SJCRH30 (cell line): Measurements from ENCODE around the gene FGFR1OP2. TPM values are rescaled to one million over a fixed set of nuclear protein-coding genes. Genes with fewer than 3 reads are reported as not detected.

Experiments used
- DNase-seq, 2 experiments: peaks; one replicate each; pipeline ENCODE4 v3.0.0-alpha.2; 2015 to 2020
- H3K27ac ChIP-seq: fragments of 250-450 bp; sonication (Bioruptor Pico); 2 replicates; pipeline ENCODE4 v1.5.1; 2020; ENCODE audit warnings: mild to moderate bottlenecking, moderate library complexity
- H3K27me3 ChIP-seq: fragments of 250-450 bp; sonication (Bioruptor Pico); 2 replicates; pipeline ENCODE4 v1.5.1; 2020; ENCODE audit warnings: mild to moderate bottlenecking, moderate library complexity
- H3K36me3 ChIP-seq: fragments of 250-450 bp; sonication (Bioruptor Pico); 2 replicates; pipeline ENCODE4 v1.5.1; 2020; ENCODE audit warnings: mild to moderate bottlenecking, moderate library complexity
- H3K4me1 ChIP-seq: fragments of 250-450 bp; sonication (Bioruptor Pico); 2 replicates; pipeline ENCODE4 v1.5.1; 2020; ENCODE audit warnings: mild to moderate bottlenecking, moderate library complexity
- H3K4me3 ChIP-seq: fragments of 250-450 bp; sonication (Bioruptor Pico); 2 replicates; pipeline ENCODE4 v1.5.1; 2020; ENCODE audit warnings: mild to moderate bottlenecking, moderate library complexity
- H3K9me3 ChIP-seq: fragments of 250-450 bp; sonication (Bioruptor Pico); replicated peaks from 2 replicates; pipeline ENCODE4 v1.5.1; 2020; ENCODE audit warnings: mild to moderate bottlenecking, moderate library complexity
- total RNA-seq: library from RNA; depleted of rRNA; stranded (reverse); fragments of >200 nt; shearing (Covaris generic); gene quantifications from 2 replicates; pipeline ENCODE4 v1.2.3, GENCODE V29; 2014

The FGFR1OP2 gene
- total RNA-seq, 1 experiment from 2014 or later: 56.3 TPM

DNA sequence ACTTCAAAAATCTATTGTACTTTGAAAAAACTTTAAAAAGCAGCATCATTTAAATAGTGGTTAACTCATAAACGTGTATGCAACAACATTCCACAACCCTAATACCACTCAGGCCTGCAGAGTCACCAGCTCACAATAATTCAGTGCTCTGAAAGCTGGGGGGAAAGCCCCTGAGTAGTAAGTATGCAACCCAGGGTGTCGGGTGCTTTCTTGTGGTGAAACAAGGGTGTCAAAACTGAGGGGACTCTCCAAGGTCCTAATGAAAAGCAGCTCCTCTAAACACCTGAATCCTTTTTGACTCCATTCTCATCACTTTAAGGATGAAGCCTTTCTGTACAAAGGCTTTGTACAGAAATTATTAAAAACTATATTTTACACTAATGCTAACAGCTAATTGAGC, 33.7 kb downstream of the FGFR1OP2 start:
- Histone ChIP-seq H3K27ac (no peak overlapping the region), H3K4me1 (no peaks in the 10 kb centered on the region), H3K36me3 (peaks cover 6% of the 10 kb centered on the region), H3K9me3 (no peaks in the 10 kb centered on the region), H3K27me3 (no peaks in the 10 kb centered on the region), H3K4me3 (no peak overlapping the region)
- DNase-seq: no peak

- H3K27ac ChIP-seq: no peak overlapping the region
- no peaks in the 10 kb centered on the region for H3K4me1 ChIP-seq
- H3K4me3 ChIP-seq: no peak overlapping the region
- H3K27me3 ChIP-seq: no peaks in the 10 kb centered on the region
- no peaks in the 10 kb centered on the region for H3K9me3 ChIP-seq
- no peak for DNase-seq
- H3K36me3 ChIP-seq: no peaks in the 10 kb centered on the region; the same call in 1 of the 2 replicates
Observed at GRCh38 chr12:26976687-26977086, 38.4 kb downstream of the FGFR1OP2 start.

DNA sequence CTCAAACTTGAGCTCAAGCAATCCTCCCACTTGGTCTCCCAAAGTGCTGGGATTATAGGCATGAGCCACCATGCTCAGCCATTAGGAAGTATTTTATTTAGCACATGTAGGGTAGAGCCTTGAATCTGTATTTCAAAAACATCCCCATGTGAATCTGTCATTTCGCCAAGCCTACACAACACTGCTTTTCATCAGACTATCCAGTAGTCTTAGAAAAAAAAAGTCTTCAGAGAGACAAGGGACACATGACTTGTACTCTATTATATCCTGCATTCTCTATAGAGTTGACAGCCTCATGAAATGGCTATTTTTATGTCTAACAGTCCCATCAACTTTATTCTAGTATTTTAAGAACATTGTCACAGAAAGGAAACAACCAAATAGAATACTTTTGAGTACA, 40.5 kb downstream of the FGFR1OP2 start:
- no peak overlapping the region for H3K27ac ChIP-seq
- no peak for DNase-seq
- H3K27me3 ChIP-seq: no peaks in the 10 kb centered on the region
- H3K4me3 ChIP-seq: no peak overlapping the region
- no peaks in the 10 kb centered on the region for H3K9me3 ChIP-seq
- H3K36me3 ChIP-seq: no peaks in the 10 kb centered on the region; the same call in 1 of the 2 replicates
- H3K4me1 ChIP-seq: no peaks in the 10 kb centered on the region

DNA sequence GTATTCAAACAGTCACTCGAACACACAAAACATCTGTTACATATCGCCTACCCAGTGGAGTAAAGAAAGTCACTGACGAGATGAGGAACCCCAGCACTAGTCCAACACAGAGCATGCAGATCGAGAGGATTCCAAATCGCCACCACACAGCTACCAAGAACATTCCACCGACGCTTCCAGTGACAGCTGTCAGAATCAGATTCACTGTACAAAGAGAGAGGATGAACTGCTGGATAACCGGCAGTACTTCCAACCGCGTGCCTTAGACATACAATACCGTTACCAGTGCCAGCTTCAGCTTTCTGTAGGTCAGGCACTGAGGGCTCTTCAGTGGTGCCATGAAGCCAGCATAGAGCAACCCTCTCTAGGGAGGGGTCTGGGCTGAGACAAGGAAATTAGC, 41.5 kb downstream of the FGFR1OP2 start:
- H3K27ac ChIP-seq: no peak overlapping the region
- no peaks in the 10 kb centered on the region for H3K4me1 ChIP-seq
- H3K9me3 ChIP-seq: no peaks in the 10 kb centered on the region
- DNase-seq: no peak
- H3K36me3 ChIP-seq: no peaks in the 10 kb centered on the region; the same call in 1 of the 2 replicates
- H3K27me3 ChIP-seq: no peaks in the 10 kb centered on the region
- H3K4me3 ChIP-seq: no peak overlapping the region

- no peaks in the 10 kb centered on the region for H3K9me3 ChIP-seq
- H3K4me1 ChIP-seq: no peaks in the 10 kb centered on the region
- H3K4me3 ChIP-seq: no peak overlapping the region
- DNase-seq: no peak
- H3K27ac ChIP-seq: no peak overlapping the region
- no peaks in the 10 kb centered on the region for H3K27me3 ChIP-seq
- H3K36me3 ChIP-seq: no peaks in the 10 kb centered on the region; the same call in 1 of the 2 replicates
Observed at GRCh38 chr12:26982866-26983265, 44.6 kb downstream of the FGFR1OP2 start.

- DNase-seq: no peak
- Histone ChIP-seq H3K4me3 (no peak overlapping the region), H3K36me3 (no peaks in the 10 kb centered on the region), H3K27ac (no peak overlapping the region), H3K9me3 (no peaks in the 10 kb centered on the region), H3K27me3 (no peaks in the 10 kb centered on the region), H3K4me1 (no peaks in the 10 kb centered on the region)
Observed at GRCh38 chr12:26987634-26988424, 49.6 kb downstream of the FGFR1OP2 start.

DNA sequence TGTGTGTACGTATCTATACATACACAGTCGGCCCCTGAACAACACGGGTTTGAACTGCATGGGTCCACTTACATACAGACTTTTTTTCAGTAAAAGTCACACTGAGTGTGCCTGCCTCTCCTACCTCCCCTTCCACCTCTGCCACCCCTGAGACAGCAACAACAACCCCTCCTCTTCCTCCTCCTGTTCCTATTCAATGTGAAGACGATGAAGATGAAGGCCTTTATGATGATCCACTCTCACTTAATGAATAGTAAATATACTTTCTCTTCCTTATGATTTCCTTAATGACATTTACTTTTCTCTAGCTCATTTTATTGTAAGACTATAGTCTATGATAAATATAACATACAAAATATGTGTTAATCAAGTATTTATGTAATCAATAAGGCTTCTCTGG, 50.4 kb downstream of the FGFR1OP2 start:
- Histone ChIP-seq H3K4me1 (no peaks in the 10 kb centered on the region), H3K27me3 (no peaks in the 10 kb centered on the region), H3K9me3 (no peaks in the 10 kb centered on the region), H3K4me3 (no peak overlapping the region), H3K27ac (no peak overlapping the region), H3K36me3 (no peaks in the 10 kb centered on the region)
- DNase-seq: no peak

GRCh38 chr12:26989873-26990272, 51.6 kb downstream of the FGFR1OP2 start:
- DNase-seq: no peak
- Histone ChIP-seq H3K4me3 (no peak overlapping the region), H3K36me3 (no peaks in the 10 kb centered on the region), H3K4me1 (no peaks in the 10 kb centered on the region), H3K9me3 (no peaks in the 10 kb centered on the region), H3K27me3 (no peaks in the 10 kb centered on the region), H3K27ac (no peak overlapping the region)

DNA sequence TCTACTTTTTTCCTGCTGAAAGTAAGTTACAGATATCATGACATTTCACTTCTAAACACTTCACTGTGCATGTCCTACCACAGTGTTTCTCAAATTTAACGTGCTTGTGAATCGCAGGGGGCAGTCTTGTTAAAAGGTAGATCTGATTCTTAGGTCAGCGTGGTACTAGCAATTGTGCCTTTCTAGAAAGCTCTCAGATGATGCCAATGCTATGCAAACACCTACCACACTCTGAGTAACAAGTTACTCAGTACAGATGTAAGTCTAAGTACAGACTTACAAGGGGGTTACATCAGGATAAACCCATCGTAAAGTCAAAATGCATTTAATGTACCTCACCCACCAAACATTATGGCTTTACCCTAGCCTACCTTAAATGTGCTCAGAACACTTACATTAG, 53.6 kb downstream of the FGFR1OP2 start:
- Histone ChIP-seq H3K36me3 (no peaks in the 10 kb centered on the region), H3K4me1 (no peaks in the 10 kb centered on the region), H3K27me3 (no peaks in the 10 kb centered on the region), H3K9me3 (no peaks in the 10 kb centered on the region), H3K4me3 (no peak overlapping the region), H3K27ac (no peak overlapping the region)
- no peak for DNase-seq

DNA sequence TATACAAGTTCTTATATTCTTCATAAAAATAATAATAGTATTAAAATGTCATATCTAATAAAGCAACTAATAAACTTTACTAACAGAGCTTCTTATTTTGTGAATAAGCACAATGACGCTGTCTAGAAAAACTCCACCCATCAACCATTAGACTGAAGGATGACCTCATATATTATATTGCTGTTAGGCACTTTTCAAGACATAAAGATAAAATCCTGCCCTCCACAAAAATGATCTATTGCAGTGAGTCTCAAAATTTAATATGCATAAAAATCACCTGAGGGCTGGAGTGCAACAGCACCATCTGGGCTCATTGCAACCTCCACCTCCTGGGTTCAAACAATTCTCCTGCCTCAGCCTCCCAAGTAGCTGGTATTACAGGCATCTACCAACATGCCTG, 55.8 kb downstream of the FGFR1OP2 start:
- no peaks in the 10 kb centered on the region for H3K4me1 ChIP-seq
- no peaks in the 10 kb centered on the region for H3K36me3 ChIP-seq
- DNase-seq: no peak
- no peak overlapping the region for H3K4me3 ChIP-seq
- no peaks in the 10 kb centered on the region for H3K27me3 ChIP-seq
- H3K27ac ChIP-seq: no peak overlapping the region
- no peaks in the 10 kb centered on the region for H3K9me3 ChIP-seq

DNA sequence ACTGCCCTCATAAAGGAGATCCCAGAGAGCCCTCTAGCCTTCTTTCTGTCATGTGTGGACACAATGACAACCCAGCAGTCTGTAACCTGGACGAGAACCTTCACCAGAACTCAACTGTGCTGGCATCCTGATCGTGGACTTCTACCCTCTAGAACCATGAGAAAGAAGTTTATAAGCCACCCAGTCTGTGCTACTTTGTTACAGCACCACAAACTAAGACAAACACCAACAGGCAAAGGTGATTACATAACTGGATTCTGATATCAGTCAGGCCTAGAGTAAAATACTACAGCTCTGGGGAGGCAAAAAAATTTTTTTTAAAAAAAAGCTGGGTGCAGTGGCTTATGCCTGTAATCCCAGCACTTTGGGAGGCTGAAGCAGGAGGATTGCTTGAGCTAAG, 57.4 kb downstream of the FGFR1OP2 start:
- Histone ChIP-seq H3K36me3 (no peaks in the 10 kb centered on the region), H3K27ac (no peak overlapping the region), H3K4me3 (no peak overlapping the region), H3K9me3 (no peaks in the 10 kb centered on the region), H3K4me1 (no peaks in the 10 kb centered on the region), H3K27me3 (no peaks in the 10 kb centered on the region)
- DNase-seq: no peak

- Histone ChIP-seq H3K27ac (no peak overlapping the region), H3K4me3 (no peak overlapping the region), H3K36me3 (no peaks in the 10 kb centered on the region), H3K9me3 (no peaks in the 10 kb centered on the region), H3K27me3 (no peaks in the 10 kb centered on the region), H3K4me1 (no peaks in the 10 kb centered on the region)
- DNase-seq: no peak
Observed at GRCh38 chr12:26997003-26997402, 58.7 kb downstream of the FGFR1OP2 start.

GRCh38 chr12:27000961-27001360, 62.7 kb downstream of the FGFR1OP2 start:
- H3K27me3 ChIP-seq: no peaks in the 10 kb centered on the region
- no peaks in the 10 kb centered on the region for H3K9me3 ChIP-seq
- H3K27ac ChIP-seq: no peak overlapping the region
- no peaks in the 10 kb centered on the region for H3K36me3 ChIP-seq
- DNase-seq: no peak
- peaks cover 25% of the 10 kb centered on the region for H3K4me1 ChIP-seq
- no peak overlapping the region for H3K4me3 ChIP-seq

DNA sequence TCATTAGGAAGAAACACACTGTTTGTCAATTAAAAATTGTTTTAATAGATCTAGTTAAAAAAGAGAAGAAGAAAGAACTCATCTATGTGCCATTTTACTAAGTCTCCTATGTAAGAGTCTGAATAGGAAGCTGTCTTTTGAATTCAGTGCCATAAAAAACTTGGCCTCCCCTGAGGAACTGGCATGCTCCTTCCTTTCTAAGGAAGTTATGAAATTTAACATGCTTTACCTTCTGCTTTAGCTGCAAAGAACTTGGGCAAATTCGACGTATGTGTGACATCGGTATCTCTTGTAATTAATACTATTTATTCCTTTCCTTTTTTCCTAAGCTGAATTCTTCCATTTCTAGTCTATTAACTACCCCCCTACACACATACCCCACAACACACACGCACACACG, 63.4 kb downstream of the FGFR1OP2 start:
- peaks cover 25% of the 10 kb centered on the region for H3K4me1 ChIP-seq
- no peak overlapping the region for H3K27ac ChIP-seq
- DNase-seq: no peak
- no peaks in the 10 kb centered on the region for H3K36me3 ChIP-seq
- H3K27me3 ChIP-seq: no peaks in the 10 kb centered on the region
- H3K9me3 ChIP-seq: no peaks in the 10 kb centered on the region
- H3K4me3 ChIP-seq: no peak overlapping the region

DNA sequence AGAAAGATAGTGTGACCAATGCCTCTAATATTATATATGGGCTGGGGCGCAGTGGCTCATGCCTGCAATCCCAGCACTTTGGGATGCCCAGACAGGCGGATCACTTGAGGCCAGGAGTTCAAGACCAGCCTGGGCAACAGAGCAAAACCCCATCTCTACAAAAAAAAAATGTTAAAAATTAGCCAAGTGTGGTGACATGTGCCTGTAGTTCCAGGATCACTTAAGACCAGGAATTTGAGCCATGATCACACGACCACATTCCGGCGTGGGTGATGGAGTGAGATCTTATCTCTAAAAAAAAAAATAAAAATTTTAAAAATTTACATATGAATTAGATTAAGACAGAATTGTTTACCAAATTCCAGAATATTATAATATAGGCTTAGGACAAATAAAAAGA, 63.9 kb downstream of the FGFR1OP2 start:
- Histone ChIP-seq H3K9me3 (no peaks in the 10 kb centered on the region), H3K27me3 (no peaks in the 10 kb centered on the region), H3K36me3 (no peaks in the 10 kb centered on the region), H3K4me1 (peaks cover 25% of the 10 kb centered on the region), H3K4me3 (no peak overlapping the region), H3K27ac (no peak overlapping the region)
- no peak for DNase-seq
